Neuronal stem cell (in vitro differentiated cells): Measurements from ENCODE around the gene ASCC2.

ENCODE experiments used
- DNase-seq: peaks from one replicate; pipeline ENCODE4 v3.0.0-alpha.2; 2013; ENCODE audit warnings: low spot score
- H2AFZ ChIP-seq: one replicate; pipeline ENCODE4 v1.6.1; 2013; ENCODE audit warnings: mild to moderate bottlenecking, low read length, inconsistent platforms
- H2AK5ac ChIP-seq: 2 replicates; pipeline ENCODE4 v1.6.1; 2013; ENCODE audit warnings: low read depth, mild to moderate bottlenecking, inconsistent platforms, low read length, moderate library complexity, mixed read lengths
- H2BK120ac ChIP-seq: 2 replicates; pipeline ENCODE4 v1.6.1; 2013; ENCODE audit warnings: low read depth, mild to moderate bottlenecking, inconsistent platforms, low read length, moderate library complexity, mixed read lengths
- H2BK12ac ChIP-seq: one replicate; pipeline ENCODE4 v1.6.1; 2013; ENCODE audit warnings: low read length, inconsistent platforms
- H2BK15ac ChIP-seq: 2 replicates; pipeline ENCODE4 v1.6.1; 2013; ENCODE audit warnings: mild to moderate bottlenecking, low read length, inconsistent platforms, mixed read lengths
- H2BK5ac ChIP-seq: one replicate; pipeline ENCODE4 v1.6.1; 2013; ENCODE audit warnings: inconsistent platforms, mild to moderate bottlenecking, low read length, moderate library complexity
- H3K14ac ChIP-seq: one replicate; pipeline ENCODE4 v1.6.1; 2013; ENCODE audit warnings: low read length, inconsistent platforms
- H3K18ac ChIP-seq: 2 replicates; pipeline ENCODE4 v1.6.1; 2013; ENCODE audit warnings: low read length, inconsistent platforms
- H3K23ac ChIP-seq: 2 replicates; pipeline ENCODE4 v1.6.1; 2013; ENCODE audit warnings: low read depth, mild to moderate bottlenecking, mixed read lengths, low read length, inconsistent platforms; ENCODE audit not compliant: poor library complexity
- H3K27ac ChIP-seq: replicated peaks from 3 replicates; pipeline ENCODE4 v1.5.1; 2013; ENCODE audit warnings: low read length, inconsistent platforms
- H3K27me3 ChIP-seq, 3 experiments: 2 replicates each; pipeline ENCODE4 v1.6.1; 2013; ENCODE audit warnings: low read length in 3 of 3, mild to moderate bottlenecking in 2 of 3, inconsistent platforms in 1 of 3, low read depth in 1 of 3, mixed read lengths in 1 of 3, moderate library complexity in 1 of 3; ENCODE audit not compliant: control insufficient read depth in 3 of 3, insufficient read depth in 3 of 3
- H3K36me3 ChIP-seq, 2 donors: replicated peaks in 1 of 2; 2 replicates each; pipeline ENCODE4 v1.6.1; 2013; ENCODE audit warnings: low read length in 2 of 2; ENCODE audit not compliant: control insufficient read depth in 2 of 2, insufficient read depth in 2 of 2
- H3K4ac ChIP-seq: 2 replicates; pipeline ENCODE4 v1.6.1; 2013; ENCODE audit warnings: inconsistent platforms, mild to moderate bottlenecking, low read length, moderate library complexity
- H3K4me1 ChIP-seq, 2 donors: 1 replicate in 1 of 2; 2 replicates in 1 of 2; pipeline ENCODE4 v1.6.1; 2013; ENCODE audit warnings: low read length in 2 of 2, low read depth in 1 of 2; ENCODE audit not compliant: control insufficient read depth in 2 of 2, insufficient read depth in 1 of 2
- H3K4me2 ChIP-seq: one replicate; pipeline ENCODE4 v1.6.1; 2013; ENCODE audit warnings: mild to moderate bottlenecking, low read length, inconsistent platforms; ENCODE audit not compliant: insufficient read depth, poor library complexity, severe bottlenecking
- H3K4me3 ChIP-seq, 2 donors: 2 replicates each; pipeline ENCODE4 v1.5.1; 2013; ENCODE audit warnings: low read length in 2 of 2, mild to moderate bottlenecking in 2 of 2, inconsistent platforms in 1 of 2, moderate library complexity in 1 of 2
- H3K79me1 ChIP-seq: one replicate; pipeline ENCODE4 v1.6.1; 2013; ENCODE audit warnings: low read depth, mild to moderate bottlenecking, inconsistent platforms, low read length, moderate library complexity
- H3K9ac ChIP-seq: one replicate; pipeline ENCODE4 v1.6.1; 2013; ENCODE audit warnings: mild to moderate bottlenecking, low read depth, low read length, inconsistent platforms; ENCODE audit not compliant: poor library complexity
- H3K9me3 ChIP-seq, 2 donors: replicated peaks in 1 of 2; 2 replicates each; pipeline versions ENCODE3 to v1.6.1; 2013; ENCODE audit warnings: low read length in 2 of 2, mild to moderate bottlenecking in 2 of 2, inconsistent platforms in 1 of 2, low read depth in 1 of 2, mixed read lengths in 1 of 2, moderate library complexity in 1 of 2; ENCODE audit not compliant: control insufficient read depth in 2 of 2, insufficient read depth in 1 of 2
- H4K8ac ChIP-seq: one replicate; pipeline ENCODE4 v1.6.1; 2013; ENCODE audit warnings: low read depth, mild to moderate bottlenecking, inconsistent platforms, low read length, moderate library complexity
- H4K91ac ChIP-seq: one replicate; pipeline ENCODE4 v1.6.1; 2013; ENCODE audit warnings: low read length, low read depth, mild to moderate bottlenecking, inconsistent platforms; ENCODE audit not compliant: poor library complexity
- WGBS, 2 donors: extraction: QIAGEN DNeasy Blood & Tissue Kit; methylation state at CpG; one replicate each; pipeline ENCODE4 v1.1.7; 2013; ENCODE audit warnings: missing lambda C conversion rate in 2 of 2, mixed read lengths in 1 of 2; ENCODE audit not compliant: insufficient read length in 2 of 2, insufficient replicate concordance in 1 of 2; ENCODE audit errors: extremely low coverage in 2 of 2; 5-methylcytosine and 5-hydroxymethylcytosine counted together

ASCC2 gene

GRCh38 chr22:29798801-29799200 is 39.3 kb downstream of the ASCC2 start:
- H2BK12ac ChIP-seq = no peak overlapping the region
- H3K14ac ChIP-seq = no peak overlapping the region
- no peak overlapping the region for H2BK5ac ChIP-seq
- H2AK5ac ChIP-seq = no peak overlapping the region
- no peak overlapping the region for H4K91ac ChIP-seq
- no peak overlapping the region for H3K27ac ChIP-seq
- no peak overlapping the region for H3K9ac ChIP-seq
- no peak overlapping the region for H3K4me2 ChIP-seq
- H3K4me3 ChIP-seq = no peak overlapping the region
- H3K9me3 ChIP-seq = no peaks in the 10 kb centered on the region
- no peak overlapping the region for H4K8ac ChIP-seq
- H3K79me1 ChIP-seq = no peaks in the 10 kb centered on the region
- H2BK15ac ChIP-seq = no peak overlapping the region
- H3K4ac ChIP-seq = no peak overlapping the region
- no peak for DNase-seq
- no peaks in the 10 kb centered on the region for H3K27me3 ChIP-seq
- H3K4me1 ChIP-seq = peaks cover 0 to 10% of the 10 kb centered on the region in 2 donors
- no peak overlapping the region for H3K18ac ChIP-seq
- H2AFZ ChIP-seq = no peak overlapping the region
- H3K36me3 ChIP-seq = peaks cover 11 to 88% of the 10 kb centered on the region in 2 donors
- no peak overlapping the region for H3K23ac ChIP-seq
- no CpG with 5 or more reads among the region's 2 CpGs for WGBS, 2 donors
- no peak overlapping the region for H2BK120ac ChIP-seq

GRCh38 chr22:29798318-29798717 is 39.8 kb downstream of the ASCC2 start:
- no peaks in the 10 kb centered on the region for H3K9me3 ChIP-seq
- no peak for DNase-seq
- H2BK12ac ChIP-seq = no peak overlapping the region
- no peak overlapping the region for H2AK5ac ChIP-seq
- no peak overlapping the region for H2BK5ac ChIP-seq
- no peak overlapping the region for H3K4me3 ChIP-seq
- H3K27ac ChIP-seq = no peak overlapping the region
- H3K14ac ChIP-seq = no peak overlapping the region
- H3K4ac ChIP-seq = no peak overlapping the region
- H3K79me1 ChIP-seq = no peaks in the 10 kb centered on the region
- H2BK120ac ChIP-seq = no peak overlapping the region
- WGBS, 2 donors = no CpG with 5 or more reads among the region's 6 CpGs
- no peak overlapping the region for H2BK15ac ChIP-seq
- H3K23ac ChIP-seq = no peak overlapping the region
- H3K27me3 ChIP-seq = no peaks in the 10 kb centered on the region
- no peak overlapping the region for H3K18ac ChIP-seq
- peaks cover 0 to 10% of the 10 kb centered on the region in 2 donors for H3K4me1 ChIP-seq
- H4K8ac ChIP-seq = no peak overlapping the region
- H4K91ac ChIP-seq = no peak overlapping the region
- H2AFZ ChIP-seq = no peak overlapping the region
- H3K4me2 ChIP-seq = no peak overlapping the region
- peaks cover 11 to 87% of the 10 kb centered on the region in 2 donors for H3K36me3 ChIP-seq
- H3K9ac ChIP-seq = no peak overlapping the region

- H2BK120ac ChIP-seq = no peak overlapping the region
- no peak overlapping the region for H2BK5ac ChIP-seq
- H3K14ac ChIP-seq = no peak overlapping the region
- H4K91ac ChIP-seq = no peak overlapping the region
- no peak overlapping the region for H2AFZ ChIP-seq
- H3K79me1 ChIP-seq = no peaks in the 10 kb centered on the region
- DNase-seq = no peak
- no peak overlapping the region for H3K18ac ChIP-seq
- no peak overlapping the region for H3K4ac ChIP-seq
- H2BK15ac ChIP-seq = no peak overlapping the region
- H3K4me1 ChIP-seq = peaks cover 0 to 10% of the 10 kb centered on the region in 2 donors
- no peaks in the 10 kb centered on the region for H3K27me3 ChIP-seq
- H3K4me3 ChIP-seq = no peak overlapping the region
- WGBS, 2 donors = no CpG with 5 or more reads among the region's 3 CpGs
- no peak overlapping the region for H3K9ac ChIP-seq
- no peak overlapping the region for H3K23ac ChIP-seq
- H2AK5ac ChIP-seq = no peak overlapping the region
- no peak overlapping the region for H3K4me2 ChIP-seq
- H2BK12ac ChIP-seq = no peak overlapping the region
- H3K27ac ChIP-seq = no peak overlapping the region
- peaks cover 14 to 89% of the 10 kb centered on the region in 2 donors for H3K36me3 ChIP-seq
- no peaks in the 10 kb centered on the region for H3K9me3 ChIP-seq
- H4K8ac ChIP-seq = no peak overlapping the region
These were observed 40.7 kb downstream of the ASCC2 start for GRCh38 chr22:29797351-29797750.

GRCh38 chr22:29795663-29796062 is 42.4 kb downstream of the ASCC2 start:
- no peaks in the 10 kb centered on the region for H3K9me3 ChIP-seq
- H2BK120ac ChIP-seq = no peak overlapping the region
- H2AK5ac ChIP-seq = no peak overlapping the region
- no peak overlapping the region for H3K18ac ChIP-seq
- H3K9ac ChIP-seq = no peak overlapping the region
- H4K8ac ChIP-seq = no peak overlapping the region
- no peak overlapping the region for H2BK15ac ChIP-seq
- H3K4me2 ChIP-seq = no peak overlapping the region
- no peak overlapping the region for H4K91ac ChIP-seq
- H2BK5ac ChIP-seq = no peak overlapping the region
- no peak overlapping the region for H3K23ac ChIP-seq
- no peaks in the 10 kb centered on the region for H3K79me1 ChIP-seq
- no peak overlapping the region for H2AFZ ChIP-seq
- no CpG with 5 or more reads among the region's 5 CpGs for WGBS, 2 donors
- no peak overlapping the region for H3K27ac ChIP-seq
- H3K27me3 ChIP-seq = no peaks in the 10 kb centered on the region
- H3K4me1 ChIP-seq = peaks cover 0 to under 1% of the 10 kb centered on the region in 2 donors
- DNase-seq = no peak
- no peak overlapping the region for H3K4ac ChIP-seq
- no peak overlapping the region for H2BK12ac ChIP-seq
- H3K14ac ChIP-seq = no peak overlapping the region
- H3K4me3 ChIP-seq = no peak overlapping the region
- H3K36me3 ChIP-seq = peaks cover 12 to 87% of the 10 kb centered on the region in 2 donors
